ENCODE results near the gene ATP10D. TPM values are rescaled to one million over a fixed set of nuclear protein-coding genes. Genes with fewer than 3 reads are reported as not detected.

The ATP10D gene
- total RNA-seq, 1 experiment from 2014 or later: 3.8 TPM

DNA sequence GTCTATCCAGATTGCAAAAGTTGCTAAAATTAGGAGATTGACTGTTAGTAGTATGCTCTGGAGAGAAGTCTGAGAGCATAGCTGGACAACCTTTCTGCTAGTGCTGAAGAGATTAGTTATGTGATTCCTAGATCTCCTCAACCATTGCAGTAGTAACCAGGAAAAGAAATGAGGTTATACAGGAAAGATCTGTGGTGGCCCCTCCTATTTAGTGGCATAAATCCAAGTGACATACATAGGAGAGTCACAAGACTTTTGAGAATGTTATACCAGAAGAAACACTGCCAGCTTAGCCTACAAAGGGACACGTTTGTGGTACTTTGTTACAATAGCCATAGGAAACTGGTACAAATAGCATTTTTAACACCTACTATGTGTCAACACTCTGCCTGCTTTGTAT lies 105.2 kb downstream of the ATP10D start:
- H3K56ac ChIP-seq (ENCODE audit: insufficient read length, low read depth, low read length): no peak overlapping the region
- H3K27ac ChIP-seq (ENCODE audit: insufficient read length, low read depth, low read length): no peak overlapping the region
- no peak overlapping the region for H2BK12ac ChIP-seq (ENCODE audit: insufficient read length, low read depth, low read length)
- H3K4ac ChIP-seq (ENCODE audit: low read depth, low read length): no peak overlapping the region
- TF ChIP-seq, protein P1, sequence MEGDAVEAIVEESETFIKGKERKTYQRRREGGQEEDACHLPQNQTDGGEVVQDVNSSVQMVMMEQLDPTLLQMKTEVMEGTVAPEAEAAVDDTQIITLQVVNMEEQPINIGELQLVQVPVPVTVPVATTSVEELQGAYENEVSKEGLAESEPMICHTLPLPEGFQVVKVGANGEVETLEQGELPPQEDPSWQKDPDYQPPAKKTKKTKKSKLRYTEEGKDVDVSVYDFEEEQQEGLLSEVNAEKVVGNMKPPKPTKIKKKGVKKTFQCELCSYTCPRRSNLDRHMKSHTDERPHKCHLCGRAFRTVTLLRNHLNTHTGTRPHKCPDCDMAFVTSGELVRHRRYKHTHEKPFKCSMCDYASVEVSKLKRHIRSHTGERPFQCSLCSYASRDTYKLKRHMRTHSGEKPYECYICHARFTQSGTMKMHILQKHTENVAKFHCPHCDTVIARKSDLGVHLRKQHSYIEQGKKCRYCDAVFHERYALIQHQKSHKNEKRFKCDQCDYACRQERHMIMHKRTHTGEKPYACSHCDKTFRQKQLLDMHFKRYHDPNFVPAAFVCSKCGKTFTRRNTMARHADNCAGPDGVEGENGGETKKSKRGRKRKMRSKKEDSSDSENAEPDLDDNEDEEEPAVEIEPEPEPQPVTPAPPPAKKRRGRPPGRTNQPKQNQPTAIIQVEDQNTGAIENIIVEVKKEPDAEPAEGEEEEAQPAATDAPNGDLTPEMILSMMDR (conservative IDR thresholded peaks at IDR 0.05): no peak
- H2BK20ac ChIP-seq (ENCODE audit: low read depth, low read length, poor library complexity, severe bottlenecking): no peak overlapping the region
- no peaks in the 10 kb centered on the region for H3K79me2 ChIP-seq (ENCODE audit: insufficient read depth, low read length)
- Mint-ChIP-seq H3K36me3 (ENCODE audit: insufficient read depth in 1 of 3, low read depth in 3 of 3) (peaks cover 0 to 6% (median 0%) of the 10 kb centered on the region in 3 experiments; a peak in 3 of 7 replicates), H3K27ac (no peak overlapping the region), H3K27me3 (ENCODE audit: low read depth) (no peaks in the 10 kb centered on the region; the same call in 1 of the 2 replicates), H3K4me3 (no peak overlapping the region), H3K9me3 (peaks cover 4 to 6% of the 10 kb centered on the region in 2 experiments; a peak in 4 of 5 replicates), H3K4me1 (no peaks in the 10 kb centered on the region)
- H4K8ac ChIP-seq (replicated peaks; ENCODE audit: insufficient read length, low read depth, low read length): no peak overlapping the region
- no peak overlapping the region for H2BK15ac ChIP-seq (ENCODE audit: low read depth, low read length)
- DNase-seq: no peak
- no peaks in the 10 kb centered on the region for H3K23me2 ChIP-seq (ENCODE audit: insufficient read length, low read depth, low read length, poor library complexity, severe bottlenecking)
- H3K79me1 ChIP-seq (ENCODE audit: insufficient read depth, low read depth, low read length, poor library complexity, severe bottlenecking): no peaks in the 10 kb centered on the region
- no peak overlapping the region for H3K9ac ChIP-seq (ENCODE audit: extremely low read depth, insufficient read length, low read length)
- H3K4me1 ChIP-seq (ENCODE audit: insufficient read depth, low read length): no peaks in the 10 kb centered on the region
- H4K91ac ChIP-seq (ENCODE audit: insufficient read length, low read depth, low read length): no peak overlapping the region
- H2AFZ ChIP-seq (ENCODE audit: low read length): no peak overlapping the region
- no peak overlapping the region for H3K23ac ChIP-seq (ENCODE audit: insufficient read length, low read depth, low read length)
- H3K4me2 ChIP-seq (ENCODE audit: insufficient read depth, insufficient read length, low read length): no peak overlapping the region
- H2BK5ac ChIP-seq (ENCODE audit: insufficient read length, low read length): no peak overlapping the region
- H3T11ph ChIP-seq (ENCODE audit: low read length): no peak overlapping the region
- H3K14ac ChIP-seq (ENCODE audit: insufficient read depth, low read length): no peak overlapping the region
- no peak overlapping the region for H3K18ac ChIP-seq (ENCODE audit: insufficient read length, low read depth, low read length)
- no peak overlapping the region for H2AK5ac ChIP-seq (ENCODE audit: insufficient read length, low read length)
- H4K20me1 ChIP-seq (ENCODE audit: control insufficient read depth, insufficient read depth, insufficient read length): no peaks in the 10 kb centered on the region
- no peaks in the 10 kb centered on the region for H3K27me3 ChIP-seq (ENCODE audit: insufficient read depth, low read length)
- WGBS (ENCODE audit: extremely low coverage, insufficient read length, low lambda C conversion rate): no CpG with 5 or more reads among the region's 1 CpG
- H3K9me3 ChIP-seq (ENCODE audit: control insufficient read depth, low read depth, low read length): no peaks in the 10 kb centered on the region
- H4K5ac ChIP-seq (ENCODE audit: insufficient read length, low read depth, low read length): no peak overlapping the region
- H2BK120ac ChIP-seq (ENCODE audit: low read depth, low read length, poor library complexity, severe bottlenecking): no peak overlapping the region
